ENCODE results near the gene RCE1.

Gene RCE1

DNA sequence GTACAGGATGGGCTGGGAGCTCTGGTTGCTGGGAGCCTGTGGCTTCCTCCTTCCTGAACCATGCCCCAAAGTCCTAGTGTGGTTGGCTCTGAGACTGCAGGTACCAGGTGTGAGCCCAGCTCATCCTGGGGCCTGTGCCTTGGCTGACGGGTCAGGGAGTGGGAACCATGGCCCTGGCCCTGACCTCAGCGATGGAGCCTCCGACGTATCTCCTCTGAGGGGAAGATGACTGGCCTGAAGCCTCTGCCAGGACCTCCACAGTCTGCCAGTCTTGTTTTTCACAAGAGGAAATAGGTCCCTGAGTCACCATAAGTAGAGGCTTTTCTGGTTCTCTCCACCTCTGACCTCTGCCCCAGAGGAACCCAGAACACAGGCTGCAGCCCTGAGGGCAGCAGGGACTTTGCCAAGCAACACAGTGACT, 3.4 kb downstream of the RCE1 start:
- peaks cover 0 to 61% of the 10 kb centered on the region in 2 experiments; a peak in 1 of 3 replicates for H3K36me3 ChIP-seq (ENCODE audit: control insufficient read depth in 2 of 2, insufficient read depth in 1 of 2, low read length in 2 of 2)

DNA sequence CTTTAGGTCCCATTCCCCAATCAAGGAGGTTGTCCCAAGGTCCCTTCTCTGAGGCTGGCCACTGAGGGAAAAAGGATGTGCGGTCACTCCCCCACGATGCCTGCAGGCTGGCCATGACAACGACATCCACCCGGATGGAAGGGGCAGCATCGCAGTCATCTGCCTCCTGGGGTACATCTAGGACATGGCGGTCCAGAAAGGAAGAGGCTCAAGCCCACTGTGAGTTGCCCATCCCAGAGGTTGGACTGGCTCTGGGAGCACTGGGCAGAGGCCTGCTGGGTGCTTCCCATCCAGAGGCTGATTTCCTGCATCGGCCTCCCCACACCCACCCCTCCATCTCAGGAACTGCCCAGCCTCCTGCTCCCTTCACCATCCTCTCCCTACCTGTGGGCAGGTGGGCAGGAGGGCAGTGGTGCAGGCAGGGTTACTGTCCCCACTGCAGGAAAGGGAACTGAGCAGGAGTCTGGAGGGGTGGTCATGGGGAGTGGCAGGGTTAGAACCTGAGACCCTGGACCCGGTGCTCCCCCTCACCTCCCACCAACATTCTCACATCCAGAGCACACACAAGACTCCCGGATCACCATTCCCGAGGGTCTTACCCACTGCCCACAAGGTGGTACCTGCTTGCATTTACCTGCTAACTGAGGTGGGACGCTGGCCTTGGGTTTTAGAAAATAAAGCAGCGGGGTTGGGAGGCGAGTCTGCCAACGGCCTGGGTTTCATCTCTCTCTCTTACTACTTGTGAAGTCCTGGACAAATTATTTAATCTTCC, 4.4 kb downstream of the RCE1 start:
- H3K36me3 ChIP-seq (ENCODE audit: control insufficient read depth in 2 of 2, insufficient read depth in 1 of 2, low read length in 2 of 2): peaks cover 0 to 61% of the 10 kb centered on the region in 2 experiments; a peak in 1 of 3 replicates
- no peaks in the 10 kb centered on the region for H3K4me1 ChIP-seq (ENCODE audit: control insufficient read depth, insufficient read depth, low read length)
- ChIA-PET CTCF (interaction anchor here (0.6 kb wide), 1 partner anchor 18 kb away, joined by 4 read pairs; no protein-coding TSS in a partner anchor), POLR2A (no interaction called here)
- no peak overlapping the region for H3K4me3 ChIP-seq (ENCODE audit: low read depth, low read length)
- TF ChIP-seq, protein P1, sequence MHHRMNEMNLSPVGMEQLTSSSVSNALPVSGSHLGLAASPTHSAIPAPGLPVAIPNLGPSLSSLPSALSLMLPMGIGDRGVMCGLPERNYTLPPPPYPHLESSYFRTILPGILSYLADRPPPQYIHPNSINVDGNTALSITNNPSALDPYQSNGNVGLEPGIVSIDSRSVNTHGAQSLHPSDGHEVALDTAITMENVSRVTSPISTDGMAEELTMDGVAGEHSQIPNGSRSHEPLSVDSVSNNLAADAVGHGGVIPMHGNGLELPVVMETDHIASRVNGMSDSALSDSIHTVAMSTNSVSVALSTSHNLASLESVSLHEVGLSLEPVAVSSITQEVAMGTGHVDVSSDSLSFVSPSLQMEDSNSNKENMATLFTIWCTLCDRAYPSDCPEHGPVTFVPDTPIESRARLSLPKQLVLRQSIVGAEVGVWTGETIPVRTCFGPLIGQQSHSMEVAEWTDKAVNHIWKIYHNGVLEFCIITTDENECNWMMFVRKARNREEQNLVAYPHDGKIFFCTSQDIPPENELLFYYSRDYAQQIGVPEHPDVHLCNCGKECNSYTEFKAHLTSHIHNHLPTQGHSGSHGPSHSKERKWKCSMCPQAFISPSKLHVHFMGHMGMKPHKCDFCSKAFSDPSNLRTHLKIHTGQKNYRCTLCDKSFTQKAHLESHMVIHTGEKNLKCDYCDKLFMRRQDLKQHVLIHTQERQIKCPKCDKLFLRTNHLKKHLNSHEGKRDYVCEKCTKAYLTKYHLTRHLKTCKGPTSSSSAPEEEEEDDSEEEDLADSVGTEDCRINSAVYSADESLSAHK (tag by site-specific recombination; IDR thresholded peaks at IDR 0.05): no peak
- no peak for TF ChIP-seq ZBTB48 (tag by site-specific recombination; IDR thresholded peaks at IDR 0.05)
- TF ChIP-seq YY2 (tag by site-specific recombination; IDR thresholded peaks at IDR 0.05): no peak
- TF ChIP-seq, protein P2, sequence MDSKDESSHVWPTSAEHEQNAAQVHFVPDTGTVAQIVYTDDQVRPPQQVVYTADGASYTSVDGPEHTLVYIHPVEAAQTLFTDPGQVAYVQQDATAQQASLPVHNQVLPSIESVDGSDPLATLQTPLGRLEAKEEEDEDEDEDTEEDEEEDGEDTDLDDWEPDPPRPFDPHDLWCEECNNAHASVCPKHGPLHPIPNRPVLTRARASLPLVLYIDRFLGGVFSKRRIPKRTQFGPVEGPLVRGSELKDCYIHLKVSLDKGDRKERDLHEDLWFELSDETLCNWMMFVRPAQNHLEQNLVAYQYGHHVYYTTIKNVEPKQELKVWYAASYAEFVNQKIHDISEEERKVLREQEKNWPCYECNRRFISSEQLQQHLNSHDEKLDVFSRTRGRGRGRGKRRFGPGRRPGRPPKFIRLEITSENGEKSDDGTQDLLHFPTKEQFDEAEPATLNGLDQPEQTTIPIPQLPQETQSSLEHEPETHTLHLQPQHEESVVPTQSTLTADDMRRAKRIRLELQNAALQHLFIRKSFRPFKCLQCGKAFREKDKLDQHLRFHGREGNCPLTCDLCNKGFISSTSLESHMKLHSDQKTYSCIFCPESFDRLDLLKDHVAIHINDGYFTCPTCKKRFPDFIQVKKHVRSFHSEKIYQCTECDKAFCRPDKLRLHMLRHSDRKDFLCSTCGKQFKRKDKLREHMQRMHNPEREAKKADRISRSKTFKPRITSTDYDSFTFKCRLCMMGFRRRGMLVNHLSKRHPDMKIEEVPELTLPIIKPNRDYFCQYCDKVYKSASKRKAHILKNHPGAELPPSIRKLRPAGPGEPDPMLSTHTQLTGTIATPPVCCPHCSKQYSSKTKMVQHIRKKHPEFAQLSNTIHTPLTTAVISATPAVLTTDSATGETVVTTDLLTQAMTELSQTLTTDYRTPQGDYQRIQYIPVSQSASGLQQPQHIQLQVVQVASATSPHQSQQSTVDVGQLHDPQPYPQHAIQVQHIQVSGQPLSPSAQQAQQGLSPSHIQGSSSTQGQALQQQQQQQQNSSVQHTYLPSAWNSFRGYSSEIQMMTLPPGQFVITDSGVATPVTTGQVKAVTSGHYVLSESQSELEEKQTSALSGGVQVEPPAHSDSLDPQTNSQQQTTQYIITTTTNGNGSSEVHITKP (tag by site-specific recombination; IDR thresholded peaks at IDR 0.05): no peak
- TF ChIP-seq ZNF664 (tag by site-specific recombination; IDR thresholded peaks at IDR 0.05): no peak
- no peak for TF ChIP-seq ZNF701 (tag by site-specific recombination; IDR thresholded peaks at IDR 0.05)
- TF ChIP-seq, protein P3, sequence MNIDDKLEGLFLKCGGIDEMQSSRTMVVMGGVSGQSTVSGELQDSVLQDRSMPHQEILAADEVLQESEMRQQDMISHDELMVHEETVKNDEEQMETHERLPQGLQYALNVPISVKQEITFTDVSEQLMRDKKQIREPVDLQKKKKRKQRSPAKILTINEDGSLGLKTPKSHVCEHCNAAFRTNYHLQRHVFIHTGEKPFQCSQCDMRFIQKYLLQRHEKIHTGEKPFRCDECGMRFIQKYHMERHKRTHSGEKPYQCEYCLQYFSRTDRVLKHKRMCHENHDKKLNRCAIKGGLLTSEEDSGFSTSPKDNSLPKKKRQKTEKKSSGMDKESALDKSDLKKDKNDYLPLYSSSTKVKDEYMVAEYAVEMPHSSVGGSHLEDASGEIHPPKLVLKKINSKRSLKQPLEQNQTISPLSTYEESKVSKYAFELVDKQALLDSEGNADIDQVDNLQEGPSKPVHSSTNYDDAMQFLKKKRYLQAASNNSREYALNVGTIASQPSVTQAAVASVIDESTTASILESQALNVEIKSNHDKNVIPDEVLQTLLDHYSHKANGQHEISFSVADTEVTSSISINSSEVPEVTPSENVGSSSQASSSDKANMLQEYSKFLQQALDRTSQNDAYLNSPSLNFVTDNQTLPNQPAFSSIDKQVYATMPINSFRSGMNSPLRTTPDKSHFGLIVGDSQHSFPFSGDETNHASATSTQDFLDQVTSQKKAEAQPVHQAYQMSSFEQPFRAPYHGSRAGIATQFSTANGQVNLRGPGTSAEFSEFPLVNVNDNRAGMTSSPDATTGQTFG (tag by site-specific recombination; IDR thresholded peaks at IDR 0.05; ENCODE audit: borderline replicate concordance): no peak
- TF ChIP-seq ZNF521 (tag by site-specific recombination; IDR thresholded peaks at IDR 0.05): no peak
- TF ChIP-seq ZBTB20 (tag by site-specific recombination; IDR thresholded peaks at IDR 0.05): no peak
- no peak for TF ChIP-seq ZNF341 (tag by site-specific recombination; IDR thresholded peaks at IDR 0.05; ENCODE audit: low read depth)
- no peak for TF ChIP-seq ZSCAN23 (tag by site-specific recombination; IDR thresholded peaks at IDR 0.05)
- no peak for TF ChIP-seq ZNF24 (tag by site-specific recombination; IDR thresholded peaks at IDR 0.05)
- TF ChIP-seq, protein P4, sequence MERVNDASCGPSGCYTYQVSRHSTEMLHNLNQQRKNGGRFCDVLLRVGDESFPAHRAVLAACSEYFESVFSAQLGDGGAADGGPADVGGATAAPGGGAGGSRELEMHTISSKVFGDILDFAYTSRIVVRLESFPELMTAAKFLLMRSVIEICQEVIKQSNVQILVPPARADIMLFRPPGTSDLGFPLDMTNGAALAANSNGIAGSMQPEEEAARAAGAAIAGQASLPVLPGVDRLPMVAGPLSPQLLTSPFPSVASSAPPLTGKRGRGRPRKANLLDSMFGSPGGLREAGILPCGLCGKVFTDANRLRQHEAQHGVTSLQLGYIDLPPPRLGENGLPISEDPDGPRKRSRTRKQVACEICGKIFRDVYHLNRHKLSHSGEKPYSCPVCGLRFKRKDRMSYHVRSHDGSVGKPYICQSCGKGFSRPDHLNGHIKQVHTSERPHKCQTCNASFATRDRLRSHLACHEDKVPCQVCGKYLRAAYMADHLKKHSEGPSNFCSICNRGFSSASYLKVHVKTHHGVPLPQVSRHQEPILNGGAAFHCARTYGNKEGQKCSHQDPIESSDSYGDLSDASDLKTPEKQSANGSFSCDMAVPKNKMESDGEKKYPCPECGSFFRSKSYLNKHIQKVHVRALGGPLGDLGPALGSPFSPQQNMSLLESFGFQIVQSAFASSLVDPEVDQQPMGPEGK (tag by site-specific recombination; IDR thresholded peaks at IDR 0.05): no peak
- no peak overlapping the region for H3K27ac ChIP-seq (ENCODE audit: extremely low read depth, low read depth, low read length)
- H3K9me3 ChIP-seq (ENCODE audit: control insufficient read depth, insufficient read depth, low read depth, low read length): no peaks in the 10 kb centered on the region

More for the DNA sequence above, 3.4 kb downstream of the RCE1 start:
- no peak for TF ChIP-seq ZNF585B (tag by site-specific recombination; IDR thresholded peaks at IDR 0.05)
- no peak for TF ChIP-seq ZNF292 (tag by site-specific recombination; IDR thresholded peaks at IDR 0.05; ENCODE audit: borderline replicate concordance, low read depth)
- no peak for TF ChIP-seq ZNF521 (tag by site-specific recombination; IDR thresholded peaks at IDR 0.05)
- no peak for TF ChIP-seq SETDB1 (IDR thresholded peaks at IDR 0.05; ENCODE audit: insufficient read length, low read length)
- no peak for TF ChIP-seq ZNF473 (tag by site-specific recombination; IDR thresholded peaks at IDR 0.05)
- TF ChIP-seq REPIN1 (tag by site-specific recombination; IDR thresholded peaks at IDR 0.05; ENCODE audit: low read depth): no peak
- no peak for TF ChIP-seq ZNF624 (tag by site-specific recombination; IDR thresholded peaks at IDR 0.05)
- no peak for TF ChIP-seq ZNF600 (tag by site-specific recombination; IDR thresholded peaks at IDR 0.05)
- TF ChIP-seq, protein P5, sequence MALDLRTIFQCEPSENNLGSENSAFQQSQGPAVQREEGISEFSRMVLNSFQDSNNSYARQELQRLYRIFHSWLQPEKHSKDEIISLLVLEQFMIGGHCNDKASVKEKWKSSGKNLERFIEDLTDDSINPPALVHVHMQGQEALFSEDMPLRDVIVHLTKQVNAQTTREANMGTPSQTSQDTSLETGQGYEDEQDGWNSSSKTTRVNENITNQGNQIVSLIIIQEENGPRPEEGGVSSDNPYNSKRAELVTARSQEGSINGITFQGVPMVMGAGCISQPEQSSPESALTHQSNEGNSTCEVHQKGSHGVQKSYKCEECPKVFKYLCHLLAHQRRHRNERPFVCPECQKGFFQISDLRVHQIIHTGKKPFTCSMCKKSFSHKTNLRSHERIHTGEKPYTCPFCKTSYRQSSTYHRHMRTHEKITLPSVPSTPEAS (tag by site-specific recombination; IDR thresholded peaks at IDR 0.05): no peak
- Histone ChIP-seq H3K4me1 (ENCODE audit: control insufficient read depth, insufficient read depth, low read length) (no peaks in the 10 kb centered on the region), H3K27ac (ENCODE audit: extremely low read depth, low read depth, low read length) (no peak overlapping the region), H3K9me3 (ENCODE audit: control insufficient read depth, insufficient read depth, low read depth, low read length) (no peaks in the 10 kb centered on the region), H3K4me3 (ENCODE audit: low read depth, low read length) (no peak overlapping the region)
- CTCF ChIA-PET: interaction anchor here (0.5 to 0.7 kb wide), 2 partner anchors 128 to 254 kb away, joined by 3 to 4 read pairs; partner anchors contain the start of gene CCDC87
- POLR2A ChIA-PET: interaction anchor here (5.2 kb wide), 1 partner anchor 8 kb away, joined by 40 read pairs; no protein-coding TSS in a partner anchor
